ENCODE results near the gene SPATA33.
A peak's percentile ranks its signal among the peaks of the same experiment; 100 is the strongest.

Gene SPATA33

DNA sequence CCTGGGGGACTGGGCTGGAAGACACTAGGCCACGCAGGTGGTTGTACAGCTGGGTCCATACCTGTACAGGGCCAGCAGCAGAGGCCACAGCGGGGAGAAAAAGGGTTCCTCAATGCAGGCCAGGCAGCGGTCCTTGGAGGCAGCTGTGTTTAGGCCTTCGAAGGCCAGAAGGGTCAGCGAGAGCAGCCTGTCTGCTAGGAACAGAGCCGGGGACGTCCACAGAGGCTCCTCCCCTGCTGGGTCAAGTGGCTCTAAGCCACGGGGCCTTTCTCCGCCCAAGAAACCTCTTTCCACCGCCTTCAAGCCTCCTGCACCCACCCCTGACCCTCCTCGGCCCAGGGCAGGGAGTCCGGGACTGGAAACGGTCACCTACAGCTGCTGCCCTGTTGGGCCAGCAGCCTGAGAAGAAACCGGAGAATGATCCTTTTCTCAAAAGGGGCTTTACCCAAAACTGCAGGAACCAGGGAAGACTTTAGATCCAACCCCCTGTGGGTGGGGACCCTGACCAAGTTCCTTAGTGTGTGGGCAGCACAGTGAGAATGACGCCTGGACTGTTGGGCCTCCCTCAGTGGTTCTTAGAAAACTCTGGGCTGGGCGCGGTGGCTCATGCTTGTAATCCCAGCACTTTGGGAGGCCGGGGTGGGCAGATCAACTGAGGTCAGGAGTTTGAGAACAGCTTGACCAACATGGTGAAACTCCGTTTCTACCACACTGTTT is 52.2 kb downstream of the SPATA33 start:
- H3K4me2 ChIP-seq (ENCODE audit: low read depth, low read length) = no peak overlapping the region
- H3K4me3 ChIP-seq (ENCODE audit: low read length) = no peak overlapping the region
- no peaks in the 10 kb centered on the region for H3F3A ChIP-seq (ENCODE audit: insufficient read depth, low read length)
- no peaks in the 10 kb centered on the region for H3K4me1 ChIP-seq (ENCODE audit: low read length)
- TF ChIP-seq, protein P1, sequence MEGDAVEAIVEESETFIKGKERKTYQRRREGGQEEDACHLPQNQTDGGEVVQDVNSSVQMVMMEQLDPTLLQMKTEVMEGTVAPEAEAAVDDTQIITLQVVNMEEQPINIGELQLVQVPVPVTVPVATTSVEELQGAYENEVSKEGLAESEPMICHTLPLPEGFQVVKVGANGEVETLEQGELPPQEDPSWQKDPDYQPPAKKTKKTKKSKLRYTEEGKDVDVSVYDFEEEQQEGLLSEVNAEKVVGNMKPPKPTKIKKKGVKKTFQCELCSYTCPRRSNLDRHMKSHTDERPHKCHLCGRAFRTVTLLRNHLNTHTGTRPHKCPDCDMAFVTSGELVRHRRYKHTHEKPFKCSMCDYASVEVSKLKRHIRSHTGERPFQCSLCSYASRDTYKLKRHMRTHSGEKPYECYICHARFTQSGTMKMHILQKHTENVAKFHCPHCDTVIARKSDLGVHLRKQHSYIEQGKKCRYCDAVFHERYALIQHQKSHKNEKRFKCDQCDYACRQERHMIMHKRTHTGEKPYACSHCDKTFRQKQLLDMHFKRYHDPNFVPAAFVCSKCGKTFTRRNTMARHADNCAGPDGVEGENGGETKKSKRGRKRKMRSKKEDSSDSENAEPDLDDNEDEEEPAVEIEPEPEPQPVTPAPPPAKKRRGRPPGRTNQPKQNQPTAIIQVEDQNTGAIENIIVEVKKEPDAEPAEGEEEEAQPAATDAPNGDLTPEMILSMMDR (IDR thresholded peaks at IDR 0.05; ENCODE audit: low read length) = no peak
- no peak for TF ChIP-seq EZH2 (optimal IDR thresholded peaks at IDR 0.05; ENCODE audit: low read depth, low read length)
- no peak for TF ChIP-seq EZH2phosphoT487 (IDR thresholded peaks at IDR 0.05; ENCODE audit: low read length)
- no peak overlapping the region for H2AFZ ChIP-seq (ENCODE audit: low read length)
- H3K27me3 ChIP-seq (replicated peaks; ENCODE audit: insufficient read depth, low read length) = no peaks in the 10 kb centered on the region
- no peaks in the 10 kb centered on the region for H3K9me3 ChIP-seq (replicated peaks; ENCODE audit: insufficient read depth, low read length)
- no peaks in the 10 kb centered on the region for H3K36me3 ChIP-seq (replicated peaks; ENCODE audit: insufficient read depth, low read length)
- H4K20me1 ChIP-seq (ENCODE audit: insufficient read depth, low read length) = no peaks in the 10 kb centered on the region
- no peak for DNase-seq
- H3K9me2 ChIP-seq (replicated peaks; ENCODE audit: insufficient read depth, low read length) = no peaks in the 10 kb centered on the region
- peaks cover 4% of the 10 kb centered on the region; the same call in 1 of the 2 replicates for H3K79me2 ChIP-seq (ENCODE audit: low read length)
- no peak overlapping the region for H3K9ac ChIP-seq (ENCODE audit: low read length)
- no peak overlapping the region for H3K27ac ChIP-seq (ENCODE audit: low read length)

DNA sequence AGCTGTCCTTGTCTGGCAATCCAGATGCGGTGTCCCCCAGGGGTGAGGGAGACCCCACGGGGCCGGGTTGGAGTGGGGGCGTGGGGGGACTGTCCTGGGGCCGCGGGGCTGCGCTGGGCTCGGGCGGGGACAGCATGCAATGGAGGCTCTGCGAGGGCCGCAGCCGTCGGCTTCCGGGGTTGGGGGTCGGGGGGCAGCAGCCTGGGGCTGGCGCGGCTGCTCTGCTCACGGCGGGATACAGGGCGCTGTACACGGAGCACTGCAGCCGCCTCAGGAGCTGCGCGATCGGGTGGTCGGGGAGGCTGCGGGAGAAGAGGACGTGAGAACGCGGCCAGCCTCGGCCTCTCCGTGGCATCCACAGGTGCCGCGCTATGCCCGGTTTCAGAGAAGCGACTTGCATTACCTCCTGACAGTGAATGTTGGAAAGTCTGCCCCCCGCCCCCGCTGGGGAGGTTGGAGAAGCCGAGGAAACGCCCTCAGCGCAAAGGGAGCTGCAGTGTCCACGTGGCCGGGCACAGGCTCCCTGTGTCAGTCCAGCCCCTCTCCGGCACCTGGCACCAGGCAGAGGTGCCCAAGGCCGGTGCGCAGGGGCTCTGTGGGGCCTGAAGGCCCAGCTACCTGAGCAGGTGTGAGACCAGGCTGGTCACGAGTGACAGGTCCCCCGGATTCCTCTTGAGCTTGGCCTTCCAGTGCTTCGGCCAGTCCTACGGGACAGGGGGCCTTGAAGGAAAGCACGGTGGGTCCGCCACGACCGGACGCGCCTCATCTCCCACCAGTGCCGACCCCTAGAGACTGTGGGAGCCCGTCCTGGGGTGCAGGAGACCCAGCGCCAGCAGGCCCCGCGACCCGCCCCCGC is 53.3 kb downstream of the SPATA33 start:
- no peak overlapping the region for H2AFZ ChIP-seq (ENCODE audit: low read length)
- H3K4me1 ChIP-seq (ENCODE audit: low read length) = no peaks in the 10 kb centered on the region
- no peak overlapping the region for H3K9ac ChIP-seq (ENCODE audit: low read length)
- H3K27me3 ChIP-seq (replicated peaks; ENCODE audit: insufficient read depth, low read length) = no peaks in the 10 kb centered on the region
- no peak for DNase-seq
- H3F3A ChIP-seq (ENCODE audit: insufficient read depth, low read length) = no peaks in the 10 kb centered on the region
- H4K20me1 ChIP-seq (ENCODE audit: insufficient read depth, low read length) = no peaks in the 10 kb centered on the region
- TF ChIP-seq, protein P1 (IDR thresholded peaks at IDR 0.05; ENCODE audit: low read length) = no peak
- TF ChIP-seq EZH2phosphoT487 (IDR thresholded peaks at IDR 0.05; ENCODE audit: low read length) = no peak
- no peak for TF ChIP-seq EZH2 (optimal IDR thresholded peaks at IDR 0.05; ENCODE audit: low read depth, low read length)
- H3K4me2 ChIP-seq (ENCODE audit: low read depth, low read length) = no peak overlapping the region
- no peak overlapping the region for H3K4me3 ChIP-seq (ENCODE audit: low read length)
- peaks cover 4% of the 10 kb centered on the region; the same call in 1 of the 2 replicates for H3K79me2 ChIP-seq (ENCODE audit: low read length)
- no peaks in the 10 kb centered on the region for H3K9me3 ChIP-seq (replicated peaks; ENCODE audit: insufficient read depth, low read length)
- H3K36me3 ChIP-seq (replicated peaks; ENCODE audit: insufficient read depth, low read length) = no peaks in the 10 kb centered on the region
- no peak overlapping the region for H3K27ac ChIP-seq (ENCODE audit: low read length)
- no peaks in the 10 kb centered on the region for H3K9me2 ChIP-seq (replicated peaks; ENCODE audit: insufficient read depth, low read length)

DNA sequence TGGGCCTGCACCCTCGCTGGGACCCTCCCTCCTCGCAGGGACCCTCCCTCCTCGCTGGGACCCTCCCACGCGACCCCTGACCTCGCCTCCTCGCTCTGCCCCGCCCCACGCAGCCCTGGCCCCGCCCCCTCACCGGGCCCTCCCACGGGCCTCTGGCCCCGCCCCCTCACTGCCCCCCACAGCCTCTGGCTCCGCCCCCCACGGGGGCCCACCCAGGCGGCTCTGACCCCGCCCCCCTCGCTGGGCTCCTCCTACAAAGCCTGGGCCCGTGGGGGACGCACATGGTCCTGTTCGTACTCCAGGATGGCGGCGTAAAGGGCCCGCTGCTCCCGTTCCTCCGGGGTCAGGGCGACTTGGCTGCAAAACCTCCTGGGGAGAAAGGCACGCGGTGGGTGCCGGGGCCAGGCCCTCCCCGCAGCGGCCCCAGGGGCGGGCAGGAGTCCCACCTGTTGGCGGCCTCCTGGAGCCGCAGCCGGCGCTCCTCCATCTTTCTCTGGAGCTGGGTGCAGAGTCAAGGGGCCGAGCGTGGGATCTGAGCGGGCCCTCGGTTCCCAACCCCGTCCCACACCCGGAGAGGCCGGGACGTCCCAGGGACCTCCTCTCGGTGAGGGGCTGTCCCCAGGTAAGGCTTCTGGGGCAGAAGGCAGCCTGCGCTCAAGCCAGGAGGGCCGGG is 54.1 kb downstream of the SPATA33 start:
- TF ChIP-seq EZH2 (optimal IDR thresholded peaks at IDR 0.05; ENCODE audit: low read depth, low read length) = no peak
- no peak for TF ChIP-seq EZH2phosphoT487 (IDR thresholded peaks at IDR 0.05; ENCODE audit: low read length)
- Histone ChIP-seq H3K4me3 (ENCODE audit: low read length) (peak overlapping the region; percentile 71), H3K27ac (ENCODE audit: low read length) (no peak overlapping the region), H3K36me3 (replicated peaks; ENCODE audit: insufficient read depth, low read length) (no peaks in the 10 kb centered on the region), H3K9me3 (replicated peaks; ENCODE audit: insufficient read depth, low read length) (no peaks in the 10 kb centered on the region), H3K79me2 (ENCODE audit: low read length) (peaks cover 4% of the 10 kb centered on the region; the same call in 1 of the 2 replicates), H3K4me1 (ENCODE audit: low read length) (no peaks in the 10 kb centered on the region), H3F3A (ENCODE audit: insufficient read depth, low read length) (no peaks in the 10 kb centered on the region), H3K9ac (ENCODE audit: low read length) (peak overlapping the region; percentile 70), H2AFZ (ENCODE audit: low read length) (peak overlapping the region; percentile 19; the same call in 1 of the 2 replicates), H4K20me1 (ENCODE audit: insufficient read depth, low read length) (no peaks in the 10 kb centered on the region), H3K9me2 (replicated peaks; ENCODE audit: insufficient read depth, low read length) (no peaks in the 10 kb centered on the region), H3K27me3 (replicated peaks; ENCODE audit: insufficient read depth, low read length) (no peaks in the 10 kb centered on the region), H3K4me2 (ENCODE audit: low read depth, low read length) (peak overlapping the region; percentile 63)
- DNase-seq = peak; percentile 44

All from MM.1S (cell line).